AG09319 (cell line): Measurements from ENCODE around the gene METTL25B.

Experiments
- DNase-seq: peaks from one replicate; pipeline ENCODE4 v3.0.0-alpha.2; 2010; ENCODE audit warnings: low read depth; ENCODE audit errors: extremely low read depth
- CTCF ChIP-seq: IDR thresholded peaks from 2 replicates; pipeline ENCODE4 v1.5.1; 2011; ENCODE audit warnings: low read depth, mild to moderate bottlenecking, inconsistent platforms, low read length, moderate library complexity

The METTL25B gene

GRCh38 chr1:156746406-156746727 lies 18.1 kb downstream of the METTL25B start:
- no peak for TF ChIP-seq CTCF

GRCh38 chr1:156746728-156747631 lies 18.7 kb downstream of the METTL25B start:
- peak; percentile 93 for DNase-seq

More at GRCh38 chr1:156746406-156746727, 18.1 kb downstream of the METTL25B start:
- no peak for DNase-seq

GRCh38 chr1:156747742-156748669 lies 19.7 kb downstream of the METTL25B start:
- DNase-seq: no peak
- no peak for TF ChIP-seq CTCF

More at GRCh38 chr1:156746728-156747631, 18.7 kb downstream of the METTL25B start:
- TF ChIP-seq CTCF: peak; percentile 16

- no peak for TF ChIP-seq CTCF
- DNase-seq: no peak
These were observed 20.6 kb downstream of the METTL25B start for GRCh38 chr1:156748670-156749418.

GRCh38 chr1:156749419-156750118 lies 21.3 kb downstream of the METTL25B start:
- no peak for DNase-seq
- TF ChIP-seq CTCF: no peak

- DNase-seq: no peak
- TF ChIP-seq CTCF: no peak
These were observed 22.0 kb downstream of the METTL25B start for GRCh38 chr1:156750191-156750672.
